ENCODE data around the gene AGRN. TPM values are rescaled to one million over a fixed set of nuclear protein-coding genes. Genes with fewer than 3 reads are reported as not detected.

Gene AGRN
- total RNA-seq, 4 donors from 2014 or later: 10.9 to 35.7 (median 20.6) TPM

- Histone ChIP-seq H3K27ac (no peak overlapping the region), H3K27me3 (peaks cover 0 to 80% of the 10 kb centered on the region in 2 donors), H3K4me3 (peak overlapping the region in 2 of 4 donors; percentile 44 to 51), H3K9me3 (no peaks in the 10 kb centered on the region), H3K36me3 (no peaks in the 10 kb centered on the region), H3K4me1 (peaks cover 0 to 18% (median 13%) of the 10 kb centered on the region in 4 donors)
- WGBS, 2 donors: 58 to 72% methylated on average over 12 to 18 of the region's 40 CpGs
- TF ChIP-seq POLR2A (IDR thresholded peaks at IDR 0.05) (no peak), CTCF (IDR thresholded peaks at IDR 0.05) (no peak), EP300 (IDR thresholded peaks at IDR 0.05) (no peak)
- no peak for DNase-seq (ENCODE audit: low spot score in 2 of 2)
Observed at GRCh38 chr1:1069711-1070676, 50.1 kb downstream of the AGRN start.

- Histone ChIP-seq H3K4me1 (peaks cover 0 to 18% (median 13%) of the 10 kb centered on the region in 4 donors), H3K27ac (no peak overlapping the region), H3K4me3 (no peak overlapping the region), H3K27me3 (peaks cover 0 to 85% of the 10 kb centered on the region in 2 donors), H3K9me3 (no peaks in the 10 kb centered on the region), H3K36me3 (no peaks in the 10 kb centered on the region)
- no peak for TF ChIP-seq POLR2A (IDR thresholded peaks at IDR 0.05)
- 79 to 86% methylated on average over 10 to 30 of the region's 56 CpGs for WGBS, 2 donors
- no peak for DNase-seq (ENCODE audit: low spot score in 2 of 2)
Observed at GRCh38 chr1:1071486-1072298, 51.8 kb downstream of the AGRN start.

GRCh38 chr1:1072299-1072848 lies 52.5 kb downstream of the AGRN start:
- Histone ChIP-seq H3K36me3 (no peaks in the 10 kb centered on the region), H3K9me3 (no peaks in the 10 kb centered on the region), H3K4me3 (no peak overlapping the region), H3K4me1 (peaks cover 0 to 18% (median 13%) of the 10 kb centered on the region in 4 donors), H3K27ac (no peak overlapping the region), H3K27me3 (peaks cover 0 to 84% of the 10 kb centered on the region in 2 donors)
- DNase-seq (ENCODE audit: low spot score in 2 of 2): no peak
- TF ChIP-seq EP300 (IDR thresholded peaks at IDR 0.05) (no peak), POLR2A (IDR thresholded peaks at IDR 0.05) (no peak), CTCF (IDR thresholded peaks at IDR 0.05) (no peak)
- WGBS, 2 donors: 67% methylated on average over 16 to 18 of the region's 21 CpGs

- Histone ChIP-seq H3K27me3 (peaks cover 0 to 77% of the 10 kb centered on the region in 2 donors), H3K9me3 (no peaks in the 10 kb centered on the region), H3K4me3 (no peak overlapping the region), H3K4me1 (peaks cover 0 to 17% (median 13%) of the 10 kb centered on the region in 4 donors), H3K36me3 (no peaks in the 10 kb centered on the region), H3K27ac (no peak overlapping the region)
- DNase-seq (ENCODE audit: low spot score in 2 of 2): no peak
- TF ChIP-seq CTCF (IDR thresholded peaks at IDR 0.05) (no peak), POLR2A (IDR thresholded peaks at IDR 0.05) (no peak), EP300 (IDR thresholded peaks at IDR 0.05) (no peak)
- WGBS, 2 donors: 63 to 76% methylated on average over 22 to 28 of the region's 28 CpGs
Observed at GRCh38 chr1:1072849-1073742, 53.2 kb downstream of the AGRN start.
